ENCODE results near the gene DNM3. TPM values are rescaled to one million over a fixed set of nuclear protein-coding genes. Genes with fewer than 3 reads are reported as not detected.

DNM3 gene
- polyA plus RNA-seq, 1 donor (not counting 4 experiments of a cell fraction or from before 2014, with no cell fraction given) = 2.0 TPM

DNA sequence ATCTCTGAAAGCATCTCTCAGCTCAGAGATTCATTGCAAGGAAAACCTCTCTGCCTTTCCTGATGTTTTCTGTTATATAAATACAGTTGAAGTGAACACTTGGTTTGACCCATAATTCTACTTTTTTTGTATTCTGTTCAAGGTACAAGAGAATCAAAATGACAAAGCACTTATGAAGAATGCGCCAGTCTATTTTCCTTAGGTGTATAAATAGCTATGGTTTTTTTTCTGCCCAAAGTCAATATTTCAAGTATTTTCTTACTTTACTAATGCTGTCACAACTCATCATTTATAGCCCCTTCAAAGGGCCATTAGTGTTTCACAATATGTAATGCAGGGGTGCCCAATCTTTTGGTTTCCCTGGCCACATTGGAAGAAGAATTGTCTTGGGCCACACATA is 436.7 kb downstream of the DNM3 start:
- no peak overlapping the region for H3K9ac ChIP-seq (ENCODE audit: control insufficient read depth, extremely low read depth, insufficient read depth, low read length)
- H3K79me2 ChIP-seq (ENCODE audit: control insufficient read depth, insufficient read depth, low read length) = no peaks in the 10 kb centered on the region
- no peak for DNase-seq (ENCODE audit: low read depth, low spot score)
- dilution Hi-C loops (cut with MboI; ENCODE audit: extremely low pct_ligation_motif_present, low sequenced_read_pairs) = no loop called here
- no peaks in the 10 kb centered on the region for H3K9me3 ChIP-seq (ENCODE audit: control insufficient read depth, low read depth, low read length)
- H3K4me3 ChIP-seq (ENCODE audit: control insufficient read depth in 2 of 3, extremely low read depth in 1 of 3, insufficient read depth in 2 of 3, low read depth in 1 of 3, low read length in 3 of 3) = no peak overlapping the region
- H4K20me1 ChIP-seq (ENCODE audit: control insufficient read depth, extremely low read depth, insufficient read depth, low read length) = no peaks in the 10 kb centered on the region
- no peak overlapping the region for H3K4me2 ChIP-seq (ENCODE audit: control insufficient read depth, extremely low read depth, insufficient read depth, low read depth, low read length)
- H3K36me3 ChIP-seq (ENCODE audit: control insufficient read depth in 2 of 2, extremely low read depth in 1 of 2, insufficient read depth in 2 of 2, low read length in 2 of 2) = no peaks in the 10 kb centered on the region
- no peak overlapping the region for H2AFZ ChIP-seq (ENCODE audit: control insufficient read depth, low read length)
- H3K27ac ChIP-seq (ENCODE audit: control insufficient read depth, insufficient read depth, low read length) = no peak overlapping the region
- H3K27me3 ChIP-seq (ENCODE audit: control insufficient read depth, extremely low read depth, insufficient read depth, low read length) = no peaks in the 10 kb centered on the region
- TF ChIP-seq, protein P1, sequence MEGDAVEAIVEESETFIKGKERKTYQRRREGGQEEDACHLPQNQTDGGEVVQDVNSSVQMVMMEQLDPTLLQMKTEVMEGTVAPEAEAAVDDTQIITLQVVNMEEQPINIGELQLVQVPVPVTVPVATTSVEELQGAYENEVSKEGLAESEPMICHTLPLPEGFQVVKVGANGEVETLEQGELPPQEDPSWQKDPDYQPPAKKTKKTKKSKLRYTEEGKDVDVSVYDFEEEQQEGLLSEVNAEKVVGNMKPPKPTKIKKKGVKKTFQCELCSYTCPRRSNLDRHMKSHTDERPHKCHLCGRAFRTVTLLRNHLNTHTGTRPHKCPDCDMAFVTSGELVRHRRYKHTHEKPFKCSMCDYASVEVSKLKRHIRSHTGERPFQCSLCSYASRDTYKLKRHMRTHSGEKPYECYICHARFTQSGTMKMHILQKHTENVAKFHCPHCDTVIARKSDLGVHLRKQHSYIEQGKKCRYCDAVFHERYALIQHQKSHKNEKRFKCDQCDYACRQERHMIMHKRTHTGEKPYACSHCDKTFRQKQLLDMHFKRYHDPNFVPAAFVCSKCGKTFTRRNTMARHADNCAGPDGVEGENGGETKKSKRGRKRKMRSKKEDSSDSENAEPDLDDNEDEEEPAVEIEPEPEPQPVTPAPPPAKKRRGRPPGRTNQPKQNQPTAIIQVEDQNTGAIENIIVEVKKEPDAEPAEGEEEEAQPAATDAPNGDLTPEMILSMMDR (optimal IDR thresholded peaks at IDR 0.05 in 1 of 3, IDR thresholded peaks at IDR 0.05 in 1 of 3, conservative IDR thresholded peaks at IDR 0.05 in 1 of 3; ENCODE audit: extremely low read depth in 1 of 3, insufficient read depth in 2 of 3, low read length in 3 of 3) = no peak
- TF ChIP-seq EZH2 (IDR thresholded peaks at IDR 0.05; ENCODE audit: low read length) = no peak
- no peaks in the 10 kb centered on the region for H3K4me1 ChIP-seq (ENCODE audit: control insufficient read depth, extremely low read depth, insufficient read depth, low read length)
- no peaks in the 10 kb centered on the region for H3K9me1 ChIP-seq (ENCODE audit: control insufficient read depth, extremely low read depth, insufficient read depth, low read length)
- FAIRE-seq = no peak

- DNase-seq (ENCODE audit: low read depth, low spot score) (no peak), FAIRE-seq (no peak)
- Histone ChIP-seq H4K20me1 (ENCODE audit: control insufficient read depth, extremely low read depth, insufficient read depth, low read length) (no peaks in the 10 kb centered on the region), H2AFZ (ENCODE audit: control insufficient read depth, low read length) (no peak overlapping the region), H3K79me2 (ENCODE audit: control insufficient read depth, insufficient read depth, low read length) (no peaks in the 10 kb centered on the region), H3K27me3 (ENCODE audit: control insufficient read depth, extremely low read depth, insufficient read depth, low read length) (no peaks in the 10 kb centered on the region), H3K4me1 (ENCODE audit: control insufficient read depth, extremely low read depth, insufficient read depth, low read length) (no peaks in the 10 kb centered on the region), H3K36me3 (ENCODE audit: control insufficient read depth in 2 of 2, extremely low read depth in 1 of 2, insufficient read depth in 2 of 2, low read length in 2 of 2) (no peaks in the 10 kb centered on the region), H3K9me1 (ENCODE audit: control insufficient read depth, extremely low read depth, insufficient read depth, low read length) (no peaks in the 10 kb centered on the region), H3K4me3 (ENCODE audit: control insufficient read depth in 2 of 3, extremely low read depth in 1 of 3, insufficient read depth in 2 of 3, low read depth in 1 of 3, low read length in 3 of 3) (no peak overlapping the region), H3K4me2 (ENCODE audit: control insufficient read depth, extremely low read depth, insufficient read depth, low read depth, low read length) (no peak overlapping the region), H3K27ac (ENCODE audit: control insufficient read depth, insufficient read depth, low read length) (no peak overlapping the region), H3K9me3 (ENCODE audit: control insufficient read depth, low read depth, low read length) (no peaks in the 10 kb centered on the region), H3K9ac (ENCODE audit: control insufficient read depth, extremely low read depth, insufficient read depth, low read length) (no peak overlapping the region)
- TF ChIP-seq, protein P1 (optimal IDR thresholded peaks at IDR 0.05 in 1 of 3, IDR thresholded peaks at IDR 0.05 in 1 of 3, conservative IDR thresholded peaks at IDR 0.05 in 1 of 3; ENCODE audit: extremely low read depth in 1 of 3, insufficient read depth in 2 of 3, low read length in 3 of 3) = no peak
- no peak for TF ChIP-seq EZH2 (IDR thresholded peaks at IDR 0.05; ENCODE audit: low read length)
- dilution Hi-C loops (cut with MboI; ENCODE audit: extremely low pct_ligation_motif_present, low sequenced_read_pairs) = no loop called here
These were observed 437.2 kb downstream of the DNM3 start for GRCh38 chr1:172278478-172278877.
